DMS 273 (cell line): Measurements from ENCODE around the gene UBA6.
"Not testable (repeated sequence)": the region's sequence is repeated elsewhere in the genome, so short reads cannot be mapped to it uniquely, and the experiment has no call there.

ENCODE experiments used
- DNase-seq: peaks from one replicate; lab custom pipeline; 2025; ENCODE audit not compliant: unreplicated experiment; lab: John Stamatoyannopoulos, UW

Gene UBA6

DNA sequence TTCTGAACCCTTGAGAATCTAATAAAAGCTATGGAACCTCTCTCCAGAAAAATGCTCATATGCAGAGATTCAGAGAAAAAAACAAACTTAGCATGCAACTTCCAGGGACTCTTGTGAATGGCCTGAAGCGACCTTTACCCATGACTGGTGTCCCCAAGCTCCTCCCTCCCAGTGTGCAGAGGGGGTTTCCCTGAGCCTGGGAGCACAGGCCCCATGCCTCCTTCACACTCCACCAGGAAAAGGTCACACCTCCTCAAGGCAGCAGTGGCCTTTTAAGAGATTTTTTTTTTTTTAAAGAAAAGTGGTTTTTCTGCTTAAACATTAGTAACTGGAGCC, 13.3 kb upstream of the UBA6 start:
- DNase-seq, result no peak

DNA sequence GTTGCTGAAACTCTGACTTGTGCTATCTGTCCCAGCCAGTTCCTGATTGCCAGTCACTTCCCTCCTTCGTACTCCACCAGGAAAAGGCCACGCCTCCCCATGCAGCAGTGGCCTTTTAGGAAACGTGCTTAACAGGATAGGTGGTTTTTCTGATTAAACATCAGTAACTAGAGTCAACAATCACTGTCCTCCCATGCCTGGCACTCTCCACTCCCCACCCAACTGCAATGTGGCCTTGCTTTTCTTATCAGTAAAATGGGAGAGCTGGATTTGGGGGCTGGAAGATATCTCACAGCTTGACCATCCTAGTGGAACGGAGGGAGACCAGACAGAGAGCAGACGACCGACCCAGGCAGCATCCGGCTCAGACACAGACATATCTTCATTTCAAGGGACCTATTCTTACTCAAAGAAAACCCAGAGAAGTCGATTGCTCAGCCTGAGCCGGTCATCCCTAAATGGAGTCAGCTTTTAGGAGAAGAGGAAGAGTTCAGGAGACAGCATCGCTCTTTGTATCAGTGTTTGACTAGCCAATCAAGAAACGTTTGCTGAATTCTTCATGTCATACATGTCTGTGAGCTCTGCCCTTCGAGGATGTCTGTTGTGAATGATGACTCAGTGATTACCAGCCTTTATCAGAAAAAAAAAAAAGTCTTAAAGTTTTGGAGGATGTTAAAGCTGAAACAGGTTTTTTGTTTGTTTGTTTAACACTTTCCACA, 12.7 kb upstream of the UBA6 start:
- no peak for DNase-seq

DNA sequence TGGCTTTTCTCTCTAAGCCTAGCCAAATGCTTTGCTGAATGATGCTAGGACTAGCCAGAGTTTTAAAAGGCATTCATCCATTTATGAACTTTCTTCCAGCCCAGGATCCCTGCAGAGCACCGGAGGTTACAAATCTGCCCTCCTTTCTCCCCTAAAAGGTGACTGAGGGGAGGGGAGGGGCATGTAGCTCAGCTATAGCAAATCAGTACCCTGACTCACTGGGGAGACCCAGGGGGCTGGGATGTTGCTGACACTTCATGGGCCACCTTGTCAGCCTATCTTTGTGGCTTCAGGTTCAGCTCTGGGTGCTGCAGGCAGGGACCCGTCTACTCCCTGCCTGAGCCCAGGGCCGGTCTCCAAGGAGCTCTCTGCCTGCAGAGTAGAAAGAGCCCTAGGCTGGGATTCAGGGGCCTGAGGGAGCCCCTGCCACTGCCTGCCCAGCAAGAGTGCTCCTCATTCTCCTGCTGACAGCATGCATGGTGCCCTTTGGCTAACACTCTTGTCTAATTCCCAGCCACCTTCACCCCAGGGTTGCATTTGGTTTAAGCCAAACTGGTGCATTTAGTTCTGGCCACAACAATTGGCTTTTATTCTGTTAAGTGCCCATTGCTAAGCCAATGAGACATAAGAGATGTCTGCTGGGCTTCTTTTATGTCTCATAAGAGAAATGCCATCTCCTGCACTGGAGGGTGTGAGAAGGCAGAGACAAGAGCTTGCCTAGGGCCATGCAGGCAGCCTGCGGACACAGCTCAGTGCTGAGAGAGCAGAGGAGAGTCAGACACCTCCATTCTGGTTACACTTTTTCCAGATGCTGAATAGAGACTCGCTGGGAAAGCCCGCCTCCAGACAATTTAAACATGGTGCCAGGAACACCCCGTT, 11.9 kb upstream of the UBA6 start:
- DNase-seq, result no peak

DNA sequence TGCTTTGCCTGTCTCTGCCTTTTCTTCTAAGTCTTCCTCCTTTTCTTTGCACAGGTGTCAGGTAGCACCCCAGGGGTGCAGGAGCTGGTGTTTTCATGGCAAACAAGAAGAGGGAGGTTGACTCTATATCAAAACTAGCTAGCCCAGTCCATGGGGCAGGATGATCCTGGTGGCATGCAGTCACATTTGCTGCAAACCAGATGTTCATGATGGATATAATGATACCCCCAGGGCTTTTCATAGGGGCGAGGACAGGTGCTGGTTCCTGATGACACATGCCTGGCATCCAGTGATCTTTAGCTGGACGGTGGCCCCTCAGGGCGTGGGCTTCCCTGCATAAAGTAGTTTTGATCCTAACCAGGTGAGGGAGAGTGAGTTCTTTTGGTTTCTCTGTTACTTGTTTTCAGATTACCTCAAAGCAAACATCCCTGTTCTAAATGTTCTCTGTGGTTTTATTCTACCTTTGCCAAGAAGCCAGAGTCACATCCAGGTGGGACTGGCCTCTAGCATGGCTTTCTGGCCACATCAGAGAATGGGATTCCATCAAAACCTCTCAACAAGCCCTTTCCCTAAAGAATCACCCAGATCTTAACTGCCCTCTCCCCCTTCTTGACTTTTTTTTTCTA, 11.2 kb upstream of the UBA6 start:
- no peak for DNase-seq

DNA sequence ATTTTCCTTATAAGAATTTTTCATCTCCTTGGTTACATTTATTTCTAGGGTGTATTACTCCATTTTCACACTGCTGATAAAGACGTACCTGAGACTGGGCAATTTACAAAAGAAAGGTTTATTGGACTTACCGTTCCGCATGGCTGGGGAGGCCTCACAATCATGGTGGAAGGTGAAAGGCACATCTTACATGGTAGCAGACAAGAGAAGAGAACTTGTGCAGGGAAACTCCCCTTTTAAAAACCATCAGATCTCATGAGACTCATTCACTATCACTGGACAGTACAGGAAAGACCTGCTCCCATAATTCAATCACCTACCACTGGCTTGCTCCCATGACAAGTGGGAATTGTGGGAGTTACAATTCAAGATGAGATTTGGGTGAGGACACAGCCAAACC, 5.7 kb upstream of the UBA6 start:
- DNase-seq, result not testable (repeated sequence)

DNA sequence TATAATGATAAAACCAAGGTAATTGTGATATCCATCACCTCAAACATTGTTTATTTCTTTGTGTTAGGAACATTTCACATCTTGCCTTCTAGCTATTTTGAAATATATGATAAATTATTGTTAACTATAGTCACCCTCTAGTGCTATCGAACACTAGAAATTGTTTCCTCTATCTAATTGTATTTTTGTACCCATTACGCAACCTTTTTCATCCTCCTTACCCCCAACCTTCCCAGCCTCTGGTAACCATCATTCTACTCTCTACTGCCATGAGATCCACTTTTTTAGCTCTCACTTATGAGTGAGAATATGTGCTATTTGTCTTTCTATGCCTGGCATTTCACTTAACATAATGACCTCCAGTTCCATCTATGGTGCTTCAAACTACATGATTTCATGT, 3.9 kb upstream of the UBA6 start:
- DNase-seq, result no peak

DNA sequence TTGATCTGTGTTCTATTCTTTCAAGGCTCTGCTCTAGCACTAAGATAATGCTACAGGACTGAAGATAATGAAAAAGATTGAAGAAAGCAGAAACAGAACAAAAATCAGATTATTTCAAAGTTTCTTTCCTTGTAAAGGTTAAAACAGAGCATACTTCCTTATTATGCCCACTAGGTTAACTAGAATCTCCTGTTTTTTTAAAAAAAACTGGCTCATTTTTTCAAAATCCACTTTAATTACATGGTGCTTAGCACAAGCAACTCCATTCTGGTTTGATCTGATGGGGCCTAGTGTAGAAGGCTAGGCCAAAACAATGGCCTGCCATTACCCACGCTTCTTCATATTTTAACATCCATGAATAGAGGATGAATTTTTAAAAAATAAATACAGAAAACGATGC, 1.2 kb upstream of the UBA6 start:
- DNase-seq, result no peak

DNA sequence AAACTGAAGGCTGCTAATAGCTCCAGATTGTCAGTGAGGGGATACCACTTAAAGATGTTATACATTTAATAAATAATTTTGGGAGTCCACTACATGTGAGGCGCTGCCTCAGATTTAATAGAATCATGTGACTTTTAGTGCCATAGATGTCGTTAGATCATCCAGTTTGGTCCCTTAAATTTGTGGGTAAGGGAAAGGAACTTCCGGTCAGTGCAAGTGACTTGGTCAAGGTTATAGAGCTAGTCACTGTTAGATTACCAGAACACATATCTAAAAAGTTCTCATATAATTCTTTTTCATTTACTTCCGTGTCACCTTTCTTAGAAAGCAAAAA, 529 bp upstream of the UBA6 start:
- no peak for DNase-seq

DNA sequence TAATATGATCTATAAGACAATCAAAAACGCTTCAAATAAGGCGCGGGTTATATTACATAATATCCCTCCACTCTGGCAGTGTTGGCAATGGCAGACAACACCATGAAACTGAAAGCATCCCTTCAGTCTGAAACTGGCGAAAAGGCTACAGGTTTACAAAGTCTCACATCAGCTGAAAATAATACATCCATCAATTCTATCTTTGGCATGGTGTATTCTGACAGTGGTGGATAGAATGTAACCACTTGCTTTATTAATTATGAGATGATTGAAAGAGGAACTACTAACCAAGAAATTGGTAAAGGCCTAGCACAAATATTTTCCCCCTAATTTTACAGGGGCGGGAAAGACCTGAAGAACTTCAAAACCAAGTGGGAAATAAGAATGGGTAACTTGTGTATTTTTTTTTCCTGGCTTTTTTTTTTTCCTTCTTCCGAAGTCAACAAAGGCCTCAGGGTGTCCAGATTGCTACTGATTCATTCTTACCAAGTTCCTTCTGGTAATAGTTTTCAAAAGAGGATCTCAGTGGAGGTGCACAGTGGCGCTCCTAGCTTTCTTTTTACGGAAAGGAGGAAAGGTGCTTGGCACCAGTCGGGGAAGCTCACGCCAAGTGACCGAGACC, 728 bp downstream of the UBA6 start:
- peak; percentile 61 for DNase-seq

DNA sequence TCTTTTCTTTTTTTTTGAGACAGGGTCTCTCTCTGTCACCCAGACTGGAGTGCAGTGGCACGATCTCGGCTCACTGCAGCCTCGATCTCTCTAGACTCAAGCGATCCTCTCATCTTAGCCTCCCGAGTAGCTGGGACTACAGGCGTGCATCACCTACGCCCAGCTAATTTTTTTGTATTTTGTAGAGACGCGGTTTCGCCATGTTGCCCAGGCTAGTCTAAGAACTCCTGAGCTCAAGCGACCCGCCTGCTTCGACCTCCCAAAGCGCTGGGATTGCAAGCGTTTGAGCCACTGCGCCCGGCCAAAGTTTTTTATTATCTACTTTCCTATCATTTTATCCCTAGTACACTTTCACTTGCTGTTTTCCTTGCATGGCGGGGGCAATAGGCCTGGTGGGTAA, 1.4 kb downstream of the UBA6 start:
- no peak for DNase-seq

DNA sequence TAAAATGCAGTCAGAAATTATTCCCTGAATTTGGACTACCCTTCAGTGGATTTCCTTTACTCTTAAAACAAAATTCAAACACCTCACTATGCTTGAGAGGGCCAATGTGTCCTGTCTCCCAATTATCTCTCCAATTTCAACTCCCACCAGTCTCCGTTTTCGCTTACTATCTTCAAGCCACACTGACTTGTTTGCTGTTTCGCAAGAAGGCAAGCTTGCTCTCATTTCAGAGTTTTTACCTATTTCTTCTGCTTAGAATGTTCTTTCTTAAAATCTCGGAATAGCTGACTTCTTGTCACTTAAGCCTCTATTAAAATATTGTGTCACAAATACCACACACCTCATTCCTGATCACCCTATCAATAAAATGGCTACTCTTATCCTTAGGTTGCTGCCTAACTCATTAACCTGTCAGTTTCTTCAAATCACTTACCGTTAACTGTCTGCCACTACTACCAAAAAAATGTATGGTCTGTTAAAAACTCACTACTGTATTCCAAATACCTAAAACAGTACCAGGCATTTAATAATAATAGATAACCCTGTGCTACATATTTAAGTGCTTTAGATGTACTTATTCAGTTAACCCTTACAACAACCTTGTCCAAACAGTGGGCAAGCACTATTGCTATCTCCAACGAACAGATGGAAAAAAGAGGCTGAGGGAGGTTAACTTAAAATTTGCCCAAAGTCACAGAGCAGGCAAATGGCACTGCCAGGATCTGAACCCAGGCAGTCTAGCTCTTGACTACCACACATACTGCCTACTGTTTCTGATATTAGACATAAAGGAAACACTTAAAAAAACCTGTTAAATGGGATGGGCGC, 2.9 kb downstream of the UBA6 start:
- no peak for DNase-seq

DNA sequence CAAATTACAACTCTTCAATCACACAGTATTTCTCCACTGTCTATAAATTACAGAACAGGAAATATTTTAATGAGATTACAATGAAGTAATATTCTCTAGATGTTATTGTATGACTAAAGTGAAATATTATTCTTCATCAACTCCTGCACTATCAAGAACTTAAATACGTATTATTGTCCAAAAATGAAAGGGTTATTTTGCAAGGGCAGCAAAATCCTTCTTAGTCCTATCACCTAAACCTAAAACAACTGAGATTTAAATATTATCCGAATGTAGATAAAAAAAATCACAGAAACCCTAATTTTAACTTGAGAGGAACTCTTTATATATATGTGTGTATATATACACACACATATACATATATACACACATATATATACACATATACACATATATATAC, 4.9 kb downstream of the UBA6 start:
- DNase-seq, result no peak

DNA sequence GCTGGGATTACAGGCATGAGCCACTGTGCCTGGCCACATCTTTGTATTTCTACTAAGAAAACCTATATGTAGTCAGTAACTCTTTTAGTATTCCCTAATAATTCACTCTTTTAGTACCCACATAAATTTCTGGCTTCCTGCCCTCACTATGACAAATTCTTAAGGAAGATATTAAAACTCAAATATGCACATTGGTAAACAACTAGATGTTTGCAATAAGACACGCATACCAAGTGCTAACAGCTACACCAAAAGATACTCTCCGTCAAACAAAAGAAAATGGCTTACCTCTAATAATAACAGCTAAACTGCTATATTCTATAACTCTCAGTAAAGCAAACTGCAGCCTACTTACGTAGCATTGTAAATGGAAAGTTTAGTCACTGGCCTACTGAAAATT, 6.3 kb downstream of the UBA6 start:
- no peak for DNase-seq

DNA sequence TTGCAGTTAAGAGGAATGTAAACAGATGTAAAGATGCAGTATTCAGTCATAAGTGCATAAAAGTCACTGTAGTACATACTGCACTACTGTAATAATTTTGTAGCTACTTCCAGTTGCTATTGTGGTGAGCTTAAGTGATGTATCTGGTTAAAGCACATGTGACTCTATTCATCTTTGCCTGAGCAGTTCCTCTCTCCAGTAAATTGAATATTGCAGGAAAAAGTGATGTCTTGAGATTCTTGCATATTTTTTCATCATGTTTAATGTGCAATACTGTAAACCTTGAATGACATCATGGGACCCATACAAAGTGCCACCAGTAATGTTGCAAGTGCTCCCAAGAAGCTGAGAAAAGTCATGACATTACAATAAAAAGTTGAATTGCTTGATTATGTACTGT, 9.6 kb downstream of the UBA6 start:
- no peak for DNase-seq

DNA sequence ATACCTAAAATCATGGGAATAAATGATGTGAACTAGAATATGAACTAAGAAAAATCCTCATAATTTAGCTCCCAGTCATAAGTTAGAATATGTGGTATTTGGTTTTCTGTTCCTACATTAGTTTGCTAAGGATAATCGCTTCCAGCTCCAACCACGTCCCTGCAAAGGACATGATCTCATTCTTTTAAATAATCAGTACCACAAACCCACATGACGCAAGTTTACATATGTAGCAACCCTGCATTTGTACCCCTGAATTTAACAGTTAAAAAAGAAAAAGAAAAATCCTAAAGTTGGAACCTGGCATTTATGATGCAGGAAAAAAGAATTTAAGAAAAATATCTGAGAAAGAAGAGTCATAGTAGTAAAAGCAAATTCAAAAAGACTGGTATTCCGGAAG, 13.3 kb downstream of the UBA6 start:
- no peak for DNase-seq

DNA sequence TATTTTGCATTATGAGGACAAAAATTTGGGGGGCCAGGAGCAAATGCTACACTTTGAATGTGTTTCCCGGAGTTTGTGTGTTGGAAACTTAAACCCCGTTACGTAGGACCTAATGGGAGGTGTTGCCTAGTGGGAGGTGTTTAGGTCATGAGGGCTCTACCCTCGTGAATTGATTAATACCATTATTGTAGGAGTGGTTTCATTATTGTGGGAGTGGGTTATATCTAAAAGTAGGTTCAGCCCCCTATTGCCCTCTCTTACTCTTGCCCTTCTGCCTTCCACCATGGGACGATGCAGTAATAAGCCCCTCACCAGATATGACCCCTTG, 15.5 kb downstream of the UBA6 start:
- DNase-seq, result no peak

DNA sequence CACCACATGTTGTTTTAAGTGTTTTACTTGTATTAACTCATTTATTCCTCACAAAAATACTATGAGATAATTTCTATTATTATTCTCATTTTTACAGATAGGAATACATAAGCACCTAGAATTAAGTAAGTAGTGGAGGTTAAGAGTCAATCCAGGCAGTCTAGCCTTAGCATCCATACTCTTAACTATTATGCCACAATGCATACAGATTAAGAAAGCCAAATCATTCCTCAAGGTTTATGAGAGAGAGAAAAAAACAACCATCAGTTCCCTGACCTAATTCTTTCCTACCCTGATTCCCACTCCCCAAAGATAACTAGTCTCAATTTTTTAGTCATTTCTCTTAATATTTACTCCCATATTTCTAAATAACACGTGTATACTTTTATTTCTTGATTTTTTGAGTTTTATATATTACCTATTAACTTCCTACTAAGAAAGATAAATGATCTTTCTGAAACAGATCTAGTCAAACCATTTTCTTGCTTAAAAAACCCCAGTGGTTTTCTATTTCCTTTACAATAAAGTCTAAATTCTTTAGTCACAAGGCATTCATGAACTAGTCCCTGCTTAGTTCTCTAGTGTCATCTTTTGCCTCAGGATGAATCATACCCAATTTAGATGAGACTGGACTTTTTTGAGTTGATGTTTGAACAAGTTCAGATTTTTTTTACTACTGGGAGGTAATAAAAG, 16.0 kb downstream of the UBA6 start:
- DNase-seq, result no peak

DNA sequence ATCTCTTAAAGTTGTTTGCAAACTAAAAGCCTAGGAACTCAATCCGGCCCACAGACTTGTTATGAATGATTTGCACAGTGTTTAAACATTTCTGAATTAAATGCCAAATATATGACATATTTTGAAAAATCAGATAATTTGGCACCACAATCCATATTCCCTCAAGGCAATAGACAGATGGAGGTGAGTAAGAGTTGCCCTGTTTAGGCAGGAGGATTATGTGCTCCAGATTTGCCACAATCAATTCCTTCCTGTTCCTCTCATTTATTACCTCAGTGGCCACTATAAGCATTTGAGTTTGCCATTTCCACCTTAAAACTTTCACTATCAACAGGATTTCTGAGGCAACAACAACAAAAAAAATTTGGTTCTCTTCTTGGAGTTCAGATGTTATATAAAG, 18.7 kb downstream of the UBA6 start:
- DNase-seq, result no peak

DNA sequence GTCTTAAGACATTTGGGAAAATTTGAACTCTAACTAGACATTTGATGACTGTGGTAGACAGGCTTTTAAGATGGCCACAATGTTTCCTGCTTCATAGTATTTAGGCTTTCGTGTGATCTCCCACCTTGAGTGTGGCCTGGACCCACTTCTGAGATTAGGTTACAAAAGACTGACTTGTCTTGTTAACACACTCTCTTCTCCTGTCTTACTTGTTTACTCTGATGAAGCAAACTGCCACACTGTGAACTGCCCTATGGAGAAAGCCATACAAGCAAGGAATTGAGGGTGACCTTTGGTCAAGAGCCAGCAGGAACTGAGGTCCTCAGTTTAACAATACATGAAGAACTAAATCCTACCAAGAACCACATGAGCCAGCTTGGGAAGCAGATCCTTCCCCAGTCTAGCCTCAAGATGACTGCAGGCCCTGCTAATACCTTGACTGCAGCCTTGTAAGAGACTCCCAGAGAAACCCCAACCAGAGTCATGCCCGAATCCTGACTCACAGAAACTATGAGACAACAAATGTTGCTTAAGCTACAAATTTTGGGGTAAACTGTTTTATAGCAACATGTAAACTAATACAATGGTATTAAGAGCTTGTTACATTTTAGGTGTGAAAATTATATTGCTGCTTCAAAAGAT, 20.3 kb downstream of the UBA6 start:
- DNase-seq, result no peak

DNA sequence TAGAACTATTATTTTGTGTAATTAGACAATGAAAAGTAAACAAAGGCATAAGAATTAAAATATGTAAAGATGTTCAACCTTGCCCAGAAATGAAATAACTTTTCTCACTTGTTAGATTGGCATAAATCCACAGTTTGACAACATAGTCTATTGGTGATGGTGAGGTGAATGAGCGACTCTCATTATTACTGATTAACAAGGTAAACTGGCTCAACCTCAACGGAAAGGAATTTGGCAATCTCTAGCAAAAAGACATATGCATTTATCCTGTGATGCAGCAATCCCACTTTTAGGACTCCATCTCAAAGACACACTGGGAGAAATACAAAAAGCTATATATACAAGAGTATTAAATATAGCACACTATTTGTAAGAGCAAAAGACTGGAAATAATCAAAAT, 22.3 kb downstream of the UBA6 start:
- no peak for DNase-seq
